Astrocyte of the cerebellum (primary cell): Measurements from ENCODE around the gene ANKIB1.

Source experiments
- DNase-seq: peaks from one replicate; pipeline ENCODE4 v3.0.0-alpha.2; 2011; ENCODE audit warnings: low read depth
- H3K4me3 ChIP-seq: 2 replicates; pipeline ENCODE4 v1.5.1; 2011; ENCODE audit warnings: mild to moderate bottlenecking, low read depth, low read length, moderate library complexity
- in situ Hi-C: cut with HindIII; loops from 2 replicates; pipeline ENCODE4 v1.10.0; 2017; ENCODE audit warnings: low sequenced_read_pairs
- TF ChIP-seq, protein P1 (sequence below): IDR thresholded peaks from 2 replicates; pipeline ENCODE4 v1.5.1; 2012; ENCODE audit warnings: low read length, low read depth, moderate library complexity, mild to moderate bottlenecking; ENCODE audit errors: missing control alignments

ANKIB1 gene

DNA sequence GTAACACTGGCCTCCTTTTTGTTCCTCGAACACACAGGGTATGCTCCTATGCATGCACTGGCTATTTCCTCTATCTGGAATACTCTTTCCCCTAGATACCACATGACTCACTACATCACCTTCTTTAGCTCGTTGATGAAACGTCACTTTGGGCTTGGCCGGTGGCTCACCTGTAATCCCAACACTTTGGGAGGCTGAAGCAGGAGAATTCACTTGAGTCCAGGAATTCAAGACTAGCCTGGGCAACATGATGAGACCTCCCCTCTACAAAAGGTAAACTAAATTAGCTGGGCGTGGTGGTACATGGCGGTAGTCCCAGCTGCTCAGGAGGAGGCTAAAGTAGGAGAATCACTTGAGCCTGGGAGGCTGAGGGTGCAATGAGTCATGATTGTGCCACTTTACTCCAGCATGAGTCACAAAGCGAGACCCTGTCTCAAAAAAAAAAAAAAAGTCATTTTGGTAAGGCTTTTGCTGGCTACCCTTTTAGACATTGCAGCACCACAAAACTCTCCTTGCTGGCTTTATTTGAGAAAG is 14.5 kb downstream of the ANKIB1 start:
- H3K4me3 ChIP-seq: no peak overlapping the region
- TF ChIP-seq, protein P1, sequence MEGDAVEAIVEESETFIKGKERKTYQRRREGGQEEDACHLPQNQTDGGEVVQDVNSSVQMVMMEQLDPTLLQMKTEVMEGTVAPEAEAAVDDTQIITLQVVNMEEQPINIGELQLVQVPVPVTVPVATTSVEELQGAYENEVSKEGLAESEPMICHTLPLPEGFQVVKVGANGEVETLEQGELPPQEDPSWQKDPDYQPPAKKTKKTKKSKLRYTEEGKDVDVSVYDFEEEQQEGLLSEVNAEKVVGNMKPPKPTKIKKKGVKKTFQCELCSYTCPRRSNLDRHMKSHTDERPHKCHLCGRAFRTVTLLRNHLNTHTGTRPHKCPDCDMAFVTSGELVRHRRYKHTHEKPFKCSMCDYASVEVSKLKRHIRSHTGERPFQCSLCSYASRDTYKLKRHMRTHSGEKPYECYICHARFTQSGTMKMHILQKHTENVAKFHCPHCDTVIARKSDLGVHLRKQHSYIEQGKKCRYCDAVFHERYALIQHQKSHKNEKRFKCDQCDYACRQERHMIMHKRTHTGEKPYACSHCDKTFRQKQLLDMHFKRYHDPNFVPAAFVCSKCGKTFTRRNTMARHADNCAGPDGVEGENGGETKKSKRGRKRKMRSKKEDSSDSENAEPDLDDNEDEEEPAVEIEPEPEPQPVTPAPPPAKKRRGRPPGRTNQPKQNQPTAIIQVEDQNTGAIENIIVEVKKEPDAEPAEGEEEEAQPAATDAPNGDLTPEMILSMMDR: no peak
- in situ Hi-C loops: no loop called here
- no peak for DNase-seq

DNA sequence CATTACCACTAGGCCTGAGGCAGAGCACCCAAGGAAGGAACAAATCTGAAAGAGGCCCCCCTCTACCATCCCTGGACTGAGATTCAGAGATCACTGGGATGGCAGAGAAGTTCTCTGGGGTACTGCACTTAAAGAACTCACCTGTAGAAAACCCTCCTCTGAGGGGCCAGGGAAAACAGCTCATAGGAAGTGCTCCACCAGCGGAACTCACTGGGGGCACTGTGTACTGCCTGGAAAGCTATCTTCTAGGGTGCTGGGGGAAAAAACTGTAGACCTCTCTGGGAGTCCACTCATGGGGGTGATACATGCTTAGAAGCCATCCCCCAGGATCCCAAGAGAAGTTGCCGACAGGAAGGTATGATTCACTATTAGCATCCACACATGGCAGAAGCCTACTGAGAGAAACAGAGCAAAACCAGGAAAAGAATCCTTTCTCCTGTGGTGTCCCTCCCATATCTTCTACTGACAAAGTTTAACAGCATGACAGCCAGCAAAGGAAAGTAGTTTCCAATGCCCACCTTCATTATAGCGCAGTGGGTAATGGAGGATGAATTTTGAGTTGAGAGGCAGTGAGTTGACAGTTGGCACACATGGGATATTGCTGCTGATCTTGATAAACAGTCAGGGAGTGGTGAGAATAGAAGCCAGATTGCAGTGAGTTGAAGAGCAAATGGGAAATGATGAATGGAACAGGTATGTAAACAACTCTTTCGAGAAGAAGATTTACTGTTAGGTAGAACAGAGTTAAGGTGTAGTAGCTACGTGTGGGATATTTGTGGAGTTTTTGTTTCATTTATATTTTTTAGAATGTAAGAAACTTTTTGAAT is 20.9 kb downstream of the ANKIB1 start:
- H3K4me3 ChIP-seq: no peak overlapping the region
- TF ChIP-seq, protein P1: no peak
- in situ Hi-C loops: no loop called here
- DNase-seq: no peak

DNA sequence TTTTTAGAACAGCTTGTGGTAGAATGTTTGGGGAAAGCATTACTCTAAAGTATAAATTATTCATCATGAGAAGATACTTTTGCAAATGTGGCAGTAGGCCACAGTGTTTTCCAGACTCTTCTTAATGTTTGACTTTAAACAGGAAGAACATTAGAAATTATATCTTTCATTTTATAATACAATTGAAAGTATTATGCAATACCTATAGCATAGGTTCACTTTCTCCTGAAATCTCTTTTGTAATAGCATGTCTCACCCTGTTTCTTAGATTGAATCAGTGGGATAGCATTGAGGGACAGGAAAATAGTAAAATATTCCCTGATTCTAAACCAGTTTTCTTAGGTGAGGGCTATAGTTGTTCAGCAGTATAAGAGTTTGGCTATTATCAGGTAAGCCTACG is 23.1 kb downstream of the ANKIB1 start:
- H3K4me3 ChIP-seq: no peak overlapping the region
- DNase-seq: no peak
- TF ChIP-seq, protein P1: no peak
- in situ Hi-C loops: no loop called here

DNA sequence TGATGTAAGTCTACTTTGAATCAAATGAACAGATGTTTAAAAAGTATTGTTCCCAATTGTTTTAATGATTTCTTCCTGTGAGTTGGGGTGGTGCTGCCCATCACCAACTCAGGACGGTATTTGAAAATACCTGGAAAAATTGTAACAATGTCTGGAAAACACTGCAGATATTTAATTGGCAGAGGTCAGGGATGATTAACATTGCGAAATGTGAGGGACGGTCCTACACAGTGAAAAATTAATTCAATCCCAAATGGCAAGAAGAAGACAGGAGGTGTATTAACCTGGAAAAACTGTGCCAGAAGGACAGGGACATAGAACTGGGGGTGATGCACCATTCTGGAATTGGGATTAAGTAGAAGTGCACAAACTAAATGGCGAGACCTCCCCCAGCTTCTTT is 29.6 kb downstream of the ANKIB1 start:
- H3K4me3 ChIP-seq: no peak overlapping the region
- no peak for DNase-seq
- in situ Hi-C loops: no loop called here
- TF ChIP-seq, protein P1: no peak

DNA sequence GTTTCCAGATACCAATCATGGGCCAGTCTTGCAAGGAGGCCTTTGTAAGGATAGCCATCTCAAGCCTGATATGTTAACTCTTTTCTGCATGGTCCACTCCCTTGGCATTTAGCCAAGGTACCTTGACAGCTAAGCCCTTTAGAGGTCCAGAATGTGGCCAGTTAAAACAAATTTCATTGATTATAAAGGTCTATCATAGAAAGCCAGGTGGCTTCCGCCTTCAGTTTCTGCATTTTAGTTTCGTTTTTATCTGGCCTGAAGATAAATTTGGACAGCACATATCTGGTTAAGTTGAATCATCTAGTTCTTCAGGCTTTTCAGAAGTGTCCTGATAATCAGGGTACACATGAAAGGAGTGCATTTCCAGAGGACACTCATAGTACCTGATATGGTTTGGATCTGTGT is 30.7 kb downstream of the ANKIB1 start:
- in situ Hi-C loops: no loop called here

DNA sequence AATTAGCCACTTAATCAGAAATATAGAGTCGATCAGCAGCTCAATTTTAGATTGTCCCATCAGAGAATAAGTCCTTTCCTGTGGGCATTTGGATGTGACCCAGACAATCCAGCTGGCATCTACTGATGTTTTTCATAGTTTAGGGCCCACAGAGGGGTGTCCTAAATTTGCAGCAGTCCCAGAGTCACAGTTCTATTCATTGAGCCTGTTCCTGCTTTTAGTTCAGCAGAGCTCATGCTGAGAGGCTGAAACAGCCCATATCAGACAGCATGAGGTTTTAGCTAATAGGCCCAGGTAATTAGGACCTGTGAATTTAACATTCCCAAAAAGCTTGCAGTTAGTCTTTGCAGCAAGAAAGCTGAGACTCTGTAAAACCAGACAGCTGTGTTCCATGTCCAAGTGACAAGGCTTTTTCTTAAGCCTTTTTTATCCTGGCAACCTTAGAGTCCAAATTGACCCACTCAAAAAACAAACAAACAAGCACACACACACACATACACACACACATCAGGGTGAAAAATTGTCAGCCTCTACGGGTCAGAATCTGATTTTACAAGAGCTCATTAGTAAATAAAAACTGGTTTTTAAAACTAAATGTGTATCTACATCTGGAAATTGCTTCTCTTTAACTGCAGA is 33.7 kb downstream of the ANKIB1 start:
- H3K4me3 ChIP-seq: no peak overlapping the region
- DNase-seq: no peak
- TF ChIP-seq, protein P1: no peak
- in situ Hi-C loops: no loop called here

More for the DNA sequence above, 30.7 kb downstream of the ANKIB1 start:
- DNase-seq: no peak
- TF ChIP-seq, protein P1: no peak
- no peak overlapping the region for H3K4me3 ChIP-seq
